ENCODE measurements around the gene ZNF276. TPM values are rescaled to one million over a fixed set of nuclear protein-coding genes. Genes with fewer than 3 reads are reported as not detected.
A peak's percentile ranks its signal among the peaks of the same experiment; 100 is the strongest.

ZNF276 gene
- polyA plus RNA-seq, 4 donors, result 19.3 to 37.1 (median 28.2) TPM

DNA sequence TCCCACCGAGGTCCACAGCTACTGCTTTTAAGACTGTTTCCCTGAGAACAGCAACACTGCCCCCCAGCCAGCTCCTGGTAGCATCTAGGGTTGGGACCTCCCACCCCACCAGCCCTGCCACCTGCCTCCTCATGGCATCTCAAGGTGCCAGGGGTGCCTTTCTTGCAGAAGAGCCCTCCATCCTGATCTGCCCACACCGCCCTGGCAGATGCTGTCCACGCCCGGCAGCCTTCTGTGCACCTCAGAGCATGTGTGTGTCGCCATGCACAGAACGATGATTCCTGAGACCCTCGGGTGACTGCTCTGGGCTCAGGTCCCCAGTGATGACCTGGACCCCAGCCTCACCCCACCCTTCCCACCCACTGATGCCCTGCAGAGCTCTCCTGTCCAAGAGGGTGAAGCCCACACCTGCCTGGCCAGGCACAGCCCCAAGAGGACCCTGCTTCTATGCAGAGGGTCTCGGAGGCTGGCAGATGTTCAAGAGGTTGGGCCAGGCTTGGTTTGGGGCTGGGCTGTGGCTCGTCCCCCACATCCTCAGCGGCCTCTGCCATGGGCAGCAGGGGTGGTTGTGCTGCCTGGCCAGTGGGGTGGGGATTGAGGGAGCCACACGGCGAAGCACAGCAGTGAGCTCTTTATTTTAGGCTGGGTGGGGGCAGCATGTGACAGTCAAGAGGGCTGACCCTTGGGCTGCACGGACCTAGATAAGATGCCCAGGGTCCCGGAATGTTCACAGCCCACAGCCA is 14.6 kb upstream of the ZNF276 start:
- Histone ChIP-seq H3K27me3 (ENCODE audit: control insufficient read depth in 3 of 3, insufficient read depth in 3 of 3, low read length in 3 of 3) (no peaks in the 10 kb centered on the region), H3K36me3 (ENCODE audit: control insufficient read depth in 3 of 3, insufficient read depth in 2 of 3, low read depth in 1 of 3, low read length in 3 of 3) (peaks cover 0 to 31% (median 0%) of the 10 kb centered on the region in 3 donors), H3K9me3 (ENCODE audit: control insufficient read depth in 2 of 2, insufficient read depth in 1 of 2, low read depth in 1 of 2, low read length in 1 of 2) (no peaks in the 10 kb centered on the region), H3K4me3 (ENCODE audit: low read depth in 1 of 3, low read length in 3 of 3) (no peak overlapping the region), H3K27ac (ENCODE audit: low read depth in 1 of 3, low read length in 2 of 3) (no peak overlapping the region), H3K4me1 (ENCODE audit: control insufficient read depth in 3 of 3, insufficient read depth in 2 of 3, low read depth in 1 of 3, low read length in 2 of 3) (peaks cover 0 to 6% (median 3%) of the 10 kb centered on the region in 3 donors)
- FAIRE-seq (no peak), DNase-seq (no peak)
- WGBS, 3 donors, result 83 to 85% (median 84%) methylated on average over 14 of the region's 14 CpGs

DNA sequence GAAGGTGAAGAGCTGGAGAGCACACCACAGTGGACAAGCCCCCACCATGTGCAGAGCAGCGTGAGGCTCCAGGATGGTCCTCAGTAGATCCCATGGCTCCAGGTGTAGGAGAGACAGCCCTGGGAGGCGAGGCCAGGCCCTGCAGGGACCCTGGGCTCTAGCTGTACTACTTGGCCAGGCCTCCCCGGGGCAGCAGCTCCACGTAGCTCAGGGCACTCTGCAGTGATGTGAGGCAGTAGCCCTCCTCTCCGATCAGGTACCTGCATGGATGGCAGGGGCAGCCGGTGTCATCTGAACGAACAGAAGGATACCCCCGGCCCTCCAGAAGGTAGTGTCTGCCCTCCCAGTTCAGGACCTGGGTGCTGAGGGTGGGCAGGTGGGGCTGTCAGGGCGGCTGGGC is 13.6 kb upstream of the ZNF276 start:
- no peak for DNase-seq
- Histone ChIP-seq H3K27me3 (ENCODE audit: control insufficient read depth in 3 of 3, insufficient read depth in 3 of 3, low read length in 3 of 3) (peaks cover 0 to 5% (median 0%) of the 10 kb centered on the region in 3 donors), H3K9me3 (ENCODE audit: control insufficient read depth in 2 of 2, insufficient read depth in 1 of 2, low read depth in 1 of 2, low read length in 1 of 2) (no peaks in the 10 kb centered on the region), H3K36me3 (ENCODE audit: control insufficient read depth in 3 of 3, insufficient read depth in 2 of 3, low read depth in 1 of 3, low read length in 3 of 3) (peaks cover 0 to 32% (median 0%) of the 10 kb centered on the region in 3 donors), H3K4me1 (ENCODE audit: control insufficient read depth in 3 of 3, insufficient read depth in 2 of 3, low read depth in 1 of 3, low read length in 2 of 3) (no peaks in the 10 kb centered on the region), H3K4me3 (ENCODE audit: low read depth in 1 of 3, low read length in 3 of 3) (no peak overlapping the region), H3K27ac (ENCODE audit: low read depth in 1 of 3, low read length in 2 of 3) (no peak overlapping the region)
- no peak for FAIRE-seq
- 87 to 92% (median 87%) methylated on average over 9 of the region's 9 CpGs for WGBS, 3 donors

DNA sequence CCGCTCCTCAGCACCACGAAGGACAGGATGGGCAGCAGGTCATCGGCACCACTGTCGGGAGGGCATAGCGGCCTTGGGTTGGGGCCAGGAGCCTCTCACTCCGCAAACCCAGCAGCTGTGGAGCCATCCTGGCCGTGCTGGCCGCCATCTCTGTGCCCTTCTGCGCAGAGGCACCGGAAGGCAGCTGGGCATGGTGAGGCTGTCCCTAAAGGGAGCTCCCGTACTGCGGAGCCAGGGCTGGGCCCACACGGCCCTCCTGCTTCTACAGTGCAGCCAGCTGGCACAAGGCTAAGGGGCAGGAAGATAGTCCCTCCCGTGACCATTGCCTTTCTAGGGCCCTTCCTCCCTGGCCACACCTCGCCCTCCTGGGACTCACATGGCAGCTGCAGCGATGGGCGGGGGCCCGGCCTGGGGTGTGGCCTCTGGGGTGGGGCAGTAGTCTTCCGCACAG is 12.8 kb upstream of the ZNF276 start:
- 46 to 82% (median 76%) methylated on average over 14 to 19 of the region's 19 CpGs for WGBS, 3 donors
- Histone ChIP-seq H3K4me3 (ENCODE audit: low read depth in 1 of 3, low read length in 3 of 3) (no peak overlapping the region), H3K9me3 (ENCODE audit: control insufficient read depth in 2 of 2, insufficient read depth in 1 of 2, low read depth in 1 of 2, low read length in 1 of 2) (no peaks in the 10 kb centered on the region), H3K27ac (ENCODE audit: low read depth in 1 of 3, low read length in 2 of 3) (no peak overlapping the region), H3K27me3 (ENCODE audit: control insufficient read depth in 3 of 3, insufficient read depth in 3 of 3, low read length in 3 of 3) (peaks cover 0 to 5% (median 0%) of the 10 kb centered on the region in 3 donors), H3K4me1 (ENCODE audit: control insufficient read depth in 3 of 3, insufficient read depth in 2 of 3, low read depth in 1 of 3, low read length in 2 of 3) (no peaks in the 10 kb centered on the region), H3K36me3 (ENCODE audit: control insufficient read depth in 3 of 3, insufficient read depth in 2 of 3, low read depth in 1 of 3, low read length in 3 of 3) (peaks cover 0 to 36% (median 0%) of the 10 kb centered on the region in 3 donors)
- FAIRE-seq (no peak), DNase-seq (peak in 1 of 2 donors; percentile 68)

DNA sequence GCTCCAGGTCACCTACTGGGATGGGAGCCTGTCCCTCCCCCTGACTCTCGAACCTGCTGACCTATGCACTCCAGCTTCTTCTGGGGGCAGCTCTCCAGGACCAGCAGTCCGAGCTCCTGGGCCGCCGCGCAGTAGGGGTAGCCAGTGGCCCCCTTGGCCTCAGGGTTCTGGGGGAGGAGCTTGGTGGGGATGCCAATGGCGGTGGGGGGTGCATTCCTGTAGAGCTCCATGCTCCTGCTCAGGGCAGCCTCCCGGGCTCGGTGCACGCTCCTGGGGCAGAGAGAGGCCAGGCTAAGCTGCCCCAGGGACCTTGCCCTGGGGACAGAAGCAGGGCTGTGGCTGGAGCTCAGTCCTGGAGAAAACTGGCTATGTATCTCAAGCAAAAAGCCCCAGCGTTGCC is 12.2 kb upstream of the ZNF276 start:
- no peaks in the 10 kb centered on the region for H3K9me3 ChIP-seq (ENCODE audit: control insufficient read depth in 2 of 2, insufficient read depth in 1 of 2, low read depth in 1 of 2, low read length in 1 of 2)
- DNase-seq, result no peak
- no peak for FAIRE-seq
- H3K27ac ChIP-seq (ENCODE audit: low read depth in 1 of 3, low read length in 2 of 3), result no peak overlapping the region
- peaks cover 0 to 5% (median 0%) of the 10 kb centered on the region in 3 donors for H3K27me3 ChIP-seq (ENCODE audit: control insufficient read depth in 3 of 3, insufficient read depth in 3 of 3, low read length in 3 of 3)
- H3K4me3 ChIP-seq (ENCODE audit: low read depth in 1 of 3, low read length in 3 of 3), result no peak overlapping the region
- H3K36me3 ChIP-seq (ENCODE audit: control insufficient read depth in 3 of 3, insufficient read depth in 2 of 3, low read depth in 1 of 3, low read length in 3 of 3), result peaks cover 0 to 39% (median 0%) of the 10 kb centered on the region in 3 donors
- no peaks in the 10 kb centered on the region for H3K4me1 ChIP-seq (ENCODE audit: control insufficient read depth in 3 of 3, insufficient read depth in 2 of 3, low read depth in 1 of 3, low read length in 2 of 3)
- 81 to 94% (median 87%) methylated on average over 10 of the region's 10 CpGs for WGBS, 3 donors

DNA sequence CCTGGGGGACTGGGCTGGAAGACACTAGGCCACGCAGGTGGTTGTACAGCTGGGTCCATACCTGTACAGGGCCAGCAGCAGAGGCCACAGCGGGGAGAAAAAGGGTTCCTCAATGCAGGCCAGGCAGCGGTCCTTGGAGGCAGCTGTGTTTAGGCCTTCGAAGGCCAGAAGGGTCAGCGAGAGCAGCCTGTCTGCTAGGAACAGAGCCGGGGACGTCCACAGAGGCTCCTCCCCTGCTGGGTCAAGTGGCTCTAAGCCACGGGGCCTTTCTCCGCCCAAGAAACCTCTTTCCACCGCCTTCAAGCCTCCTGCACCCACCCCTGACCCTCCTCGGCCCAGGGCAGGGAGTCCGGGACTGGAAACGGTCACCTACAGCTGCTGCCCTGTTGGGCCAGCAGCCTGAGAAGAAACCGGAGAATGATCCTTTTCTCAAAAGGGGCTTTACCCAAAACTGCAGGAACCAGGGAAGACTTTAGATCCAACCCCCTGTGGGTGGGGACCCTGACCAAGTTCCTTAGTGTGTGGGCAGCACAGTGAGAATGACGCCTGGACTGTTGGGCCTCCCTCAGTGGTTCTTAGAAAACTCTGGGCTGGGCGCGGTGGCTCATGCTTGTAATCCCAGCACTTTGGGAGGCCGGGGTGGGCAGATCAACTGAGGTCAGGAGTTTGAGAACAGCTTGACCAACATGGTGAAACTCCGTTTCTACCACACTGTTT is 11.5 kb upstream of the ZNF276 start:
- FAIRE-seq (no peak), DNase-seq (no peak)
- peaks cover 0 to 43% (median 0%) of the 10 kb centered on the region in 3 donors for H3K36me3 ChIP-seq (ENCODE audit: control insufficient read depth in 3 of 3, insufficient read depth in 2 of 3, low read depth in 1 of 3, low read length in 3 of 3)
- WGBS, 3 donors, result 84 to 90% (median 90%) methylated on average over 19 of the region's 19 CpGs
- H3K27ac ChIP-seq (ENCODE audit: low read depth in 1 of 3, low read length in 2 of 3), result no peak overlapping the region
- no peaks in the 10 kb centered on the region for H3K9me3 ChIP-seq (ENCODE audit: control insufficient read depth in 2 of 2, insufficient read depth in 1 of 2, low read depth in 1 of 2, low read length in 1 of 2)
- H3K4me3 ChIP-seq (ENCODE audit: low read depth in 1 of 3, low read length in 3 of 3), result no peak overlapping the region
- no peaks in the 10 kb centered on the region for H3K4me1 ChIP-seq (ENCODE audit: control insufficient read depth in 3 of 3, insufficient read depth in 2 of 3, low read depth in 1 of 3, low read length in 2 of 3)
- H3K27me3 ChIP-seq (ENCODE audit: control insufficient read depth in 3 of 3, insufficient read depth in 3 of 3, low read length in 3 of 3), result peaks cover 0 to 5% (median 0%) of the 10 kb centered on the region in 3 donors

DNA sequence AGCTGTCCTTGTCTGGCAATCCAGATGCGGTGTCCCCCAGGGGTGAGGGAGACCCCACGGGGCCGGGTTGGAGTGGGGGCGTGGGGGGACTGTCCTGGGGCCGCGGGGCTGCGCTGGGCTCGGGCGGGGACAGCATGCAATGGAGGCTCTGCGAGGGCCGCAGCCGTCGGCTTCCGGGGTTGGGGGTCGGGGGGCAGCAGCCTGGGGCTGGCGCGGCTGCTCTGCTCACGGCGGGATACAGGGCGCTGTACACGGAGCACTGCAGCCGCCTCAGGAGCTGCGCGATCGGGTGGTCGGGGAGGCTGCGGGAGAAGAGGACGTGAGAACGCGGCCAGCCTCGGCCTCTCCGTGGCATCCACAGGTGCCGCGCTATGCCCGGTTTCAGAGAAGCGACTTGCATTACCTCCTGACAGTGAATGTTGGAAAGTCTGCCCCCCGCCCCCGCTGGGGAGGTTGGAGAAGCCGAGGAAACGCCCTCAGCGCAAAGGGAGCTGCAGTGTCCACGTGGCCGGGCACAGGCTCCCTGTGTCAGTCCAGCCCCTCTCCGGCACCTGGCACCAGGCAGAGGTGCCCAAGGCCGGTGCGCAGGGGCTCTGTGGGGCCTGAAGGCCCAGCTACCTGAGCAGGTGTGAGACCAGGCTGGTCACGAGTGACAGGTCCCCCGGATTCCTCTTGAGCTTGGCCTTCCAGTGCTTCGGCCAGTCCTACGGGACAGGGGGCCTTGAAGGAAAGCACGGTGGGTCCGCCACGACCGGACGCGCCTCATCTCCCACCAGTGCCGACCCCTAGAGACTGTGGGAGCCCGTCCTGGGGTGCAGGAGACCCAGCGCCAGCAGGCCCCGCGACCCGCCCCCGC is 10.4 kb upstream of the ZNF276 start:
- Histone ChIP-seq H3K4me1 (ENCODE audit: control insufficient read depth in 3 of 3, insufficient read depth in 2 of 3, low read depth in 1 of 3, low read length in 2 of 3) (no peaks in the 10 kb centered on the region), H3K9me3 (ENCODE audit: control insufficient read depth in 2 of 2, insufficient read depth in 1 of 2, low read depth in 1 of 2, low read length in 1 of 2) (no peaks in the 10 kb centered on the region), H3K27ac (ENCODE audit: low read depth in 1 of 3, low read length in 2 of 3) (no peak overlapping the region), H3K27me3 (ENCODE audit: control insufficient read depth in 3 of 3, insufficient read depth in 3 of 3, low read length in 3 of 3) (peaks cover 0 to 5% (median 0%) of the 10 kb centered on the region in 3 donors), H3K4me3 (ENCODE audit: low read depth in 1 of 3, low read length in 3 of 3) (no peak overlapping the region), H3K36me3 (ENCODE audit: control insufficient read depth in 3 of 3, insufficient read depth in 2 of 3, low read depth in 1 of 3, low read length in 3 of 3) (peaks cover 0 to 49% (median 0%) of the 10 kb centered on the region in 3 donors)
- DNase-seq, result no peak
- FAIRE-seq, result no peak
- 82 to 86% (median 85%) methylated on average over 44 to 63 of the region's 63 CpGs for WGBS, 3 donors

DNA sequence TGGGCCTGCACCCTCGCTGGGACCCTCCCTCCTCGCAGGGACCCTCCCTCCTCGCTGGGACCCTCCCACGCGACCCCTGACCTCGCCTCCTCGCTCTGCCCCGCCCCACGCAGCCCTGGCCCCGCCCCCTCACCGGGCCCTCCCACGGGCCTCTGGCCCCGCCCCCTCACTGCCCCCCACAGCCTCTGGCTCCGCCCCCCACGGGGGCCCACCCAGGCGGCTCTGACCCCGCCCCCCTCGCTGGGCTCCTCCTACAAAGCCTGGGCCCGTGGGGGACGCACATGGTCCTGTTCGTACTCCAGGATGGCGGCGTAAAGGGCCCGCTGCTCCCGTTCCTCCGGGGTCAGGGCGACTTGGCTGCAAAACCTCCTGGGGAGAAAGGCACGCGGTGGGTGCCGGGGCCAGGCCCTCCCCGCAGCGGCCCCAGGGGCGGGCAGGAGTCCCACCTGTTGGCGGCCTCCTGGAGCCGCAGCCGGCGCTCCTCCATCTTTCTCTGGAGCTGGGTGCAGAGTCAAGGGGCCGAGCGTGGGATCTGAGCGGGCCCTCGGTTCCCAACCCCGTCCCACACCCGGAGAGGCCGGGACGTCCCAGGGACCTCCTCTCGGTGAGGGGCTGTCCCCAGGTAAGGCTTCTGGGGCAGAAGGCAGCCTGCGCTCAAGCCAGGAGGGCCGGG is 9.6 kb upstream of the ZNF276 start:
- no peak overlapping the region for H3K27ac ChIP-seq (ENCODE audit: low read depth in 1 of 3, low read length in 2 of 3)
- DNase-seq, result peak; percentile 41 to 69
- 1 to 4% (median 3%) methylated on average over 41 to 48 of the region's 48 CpGs for WGBS, 3 donors

More for the DNA sequence above, 9.6 kb upstream of the ZNF276 start:
- H3K4me3 ChIP-seq (ENCODE audit: low read depth in 1 of 3, low read length in 3 of 3), result peak overlapping the region; percentile 12 to 55 (median 36)
- H3K36me3 ChIP-seq (ENCODE audit: control insufficient read depth in 3 of 3, insufficient read depth in 2 of 3, low read depth in 1 of 3, low read length in 3 of 3), result peaks cover 0 to 56% (median 0%) of the 10 kb centered on the region in 3 donors
- no peak for FAIRE-seq
- no peaks in the 10 kb centered on the region for H3K4me1 ChIP-seq (ENCODE audit: control insufficient read depth in 3 of 3, insufficient read depth in 2 of 3, low read depth in 1 of 3, low read length in 2 of 3)
- H3K9me3 ChIP-seq (ENCODE audit: control insufficient read depth in 2 of 2, insufficient read depth in 1 of 2, low read depth in 1 of 2, low read length in 1 of 2), result no peaks in the 10 kb centered on the region
- peaks cover 0 to 5% (median 0%) of the 10 kb centered on the region in 3 donors for H3K27me3 ChIP-seq (ENCODE audit: control insufficient read depth in 3 of 3, insufficient read depth in 3 of 3, low read length in 3 of 3)
